Measurements from ENCODE around the gene TCL1B. TPM values are rescaled to one million over a fixed set of nuclear protein-coding genes. Genes with fewer than 3 reads are reported as not detected.

The TCL1B gene
- total and polyA plus RNA-seq, 2 donors (not counting 1 experiment from before 2014, with no cell fraction given) = 5.7 to 9.6 TPM

DNA sequence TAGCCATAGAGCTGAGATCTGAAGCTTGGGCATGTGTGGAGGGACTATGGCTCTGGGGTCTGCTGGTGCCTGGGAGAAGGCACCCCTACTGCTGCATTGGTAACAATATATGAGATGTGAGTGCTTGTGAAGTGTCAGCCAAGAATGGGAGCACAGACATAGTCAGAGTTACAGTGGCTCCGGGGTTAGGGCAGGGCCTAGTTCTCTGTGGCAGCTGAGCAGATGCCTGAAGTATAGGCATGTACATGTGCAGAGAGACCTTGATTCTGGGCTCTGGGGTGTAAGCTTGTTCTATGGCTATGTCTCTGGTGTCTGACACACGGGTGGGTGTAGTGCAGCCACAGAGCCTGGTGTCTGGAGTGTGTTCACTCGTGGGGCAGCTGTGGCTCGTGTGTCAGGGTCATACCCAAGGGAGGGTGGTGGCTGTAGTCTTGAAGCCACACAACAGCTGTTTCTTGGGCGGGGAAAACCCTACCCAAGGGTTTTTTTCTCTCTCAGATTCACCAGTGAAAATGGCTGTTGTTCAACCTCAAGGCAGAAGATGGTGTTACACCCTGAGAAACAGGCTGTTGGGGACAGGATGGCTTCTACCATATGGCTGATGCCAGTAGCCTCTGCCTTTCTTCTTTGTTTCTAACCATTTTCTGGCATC is 39.6 kb downstream of the TCL1B start:
- no peak for TF ChIP-seq EZH2 (IDR thresholded peaks at IDR 0.05; ENCODE audit: borderline replicate concordance, insufficient read depth, low read depth, low read length, poor library complexity, severe bottlenecking)
- TF ChIP-seq, protein P1, sequence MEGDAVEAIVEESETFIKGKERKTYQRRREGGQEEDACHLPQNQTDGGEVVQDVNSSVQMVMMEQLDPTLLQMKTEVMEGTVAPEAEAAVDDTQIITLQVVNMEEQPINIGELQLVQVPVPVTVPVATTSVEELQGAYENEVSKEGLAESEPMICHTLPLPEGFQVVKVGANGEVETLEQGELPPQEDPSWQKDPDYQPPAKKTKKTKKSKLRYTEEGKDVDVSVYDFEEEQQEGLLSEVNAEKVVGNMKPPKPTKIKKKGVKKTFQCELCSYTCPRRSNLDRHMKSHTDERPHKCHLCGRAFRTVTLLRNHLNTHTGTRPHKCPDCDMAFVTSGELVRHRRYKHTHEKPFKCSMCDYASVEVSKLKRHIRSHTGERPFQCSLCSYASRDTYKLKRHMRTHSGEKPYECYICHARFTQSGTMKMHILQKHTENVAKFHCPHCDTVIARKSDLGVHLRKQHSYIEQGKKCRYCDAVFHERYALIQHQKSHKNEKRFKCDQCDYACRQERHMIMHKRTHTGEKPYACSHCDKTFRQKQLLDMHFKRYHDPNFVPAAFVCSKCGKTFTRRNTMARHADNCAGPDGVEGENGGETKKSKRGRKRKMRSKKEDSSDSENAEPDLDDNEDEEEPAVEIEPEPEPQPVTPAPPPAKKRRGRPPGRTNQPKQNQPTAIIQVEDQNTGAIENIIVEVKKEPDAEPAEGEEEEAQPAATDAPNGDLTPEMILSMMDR (IDR thresholded peaks at IDR 0.05) = no peak
- DNase-seq (peak; percentile 78), ATAC-seq (ENCODE audit: low read depth) (peak; percentile 91)
- peaks cover 30% of the 10 kb centered on the region for H3K27me3 Mint-ChIP-seq
- intact Hi-C loops (cut with micrococcal nuclease) = loop anchor here (1.0 to 5.0 kb wide), 2 partner anchors 48 to 59 kb away; no protein-coding TSS in a partner anchor
- Histone ChIP-seq H3K36me3 (replicated peaks in 1 of 2; ENCODE audit: control extremely low read depth in 1 of 2, control insufficient read depth in 1 of 2, extremely low read depth in 1 of 2, insufficient read depth in 2 of 2, low read length in 1 of 2) (peaks cover 4 to 6% of the 10 kb centered on the region in 2 experiments), H3K27me3 (replicated peaks in 1 of 4; ENCODE audit: control extremely low read depth in 1 of 4, control insufficient read depth in 3 of 4, insufficient read depth in 4 of 4, low read length in 3 of 4) (no peaks in the 10 kb centered on the region), H3K9me3 (ENCODE audit: control extremely low read depth in 1 of 3, control insufficient read depth in 2 of 3, insufficient read depth in 1 of 3, low read length in 2 of 3) (peaks cover 0 to 10% (median 5%) of the 10 kb centered on the region in 3 donors), H3K4me2 (replicated peaks; ENCODE audit: low read depth, low read length, poor library complexity, severe bottlenecking) (peak overlapping the region; percentile 56), H3K4me1 (ENCODE audit: control insufficient read depth in 2 of 2, insufficient read depth in 2 of 2, low read length in 2 of 2) (peaks cover 66 to 69% of the 10 kb centered on the region in 2 donors), H2AFZ (ENCODE audit: insufficient read depth, low read depth, low read length, poor library complexity, severe bottlenecking) (no peak overlapping the region), H3K27ac (ENCODE audit: low read length in 2 of 2) (peak overlapping the region; percentile 59 to 74), H4K20me1 (ENCODE audit: control insufficient read depth, insufficient read depth, low read length, poor library complexity, severe bottlenecking) (no peaks in the 10 kb centered on the region), H3K4me3 (ENCODE audit: control extremely low read depth in 1 of 5, extremely low read depth in 1 of 5, insufficient read depth in 1 of 5, low read depth in 2 of 5, low read length in 4 of 5) (peak overlapping the region in 4 of 5 experiments; percentile 3 to 45 (median 32)), H3K9ac (ENCODE audit: low read length) (peak overlapping the region; percentile 40), H3K79me2 (ENCODE audit: control insufficient read depth, insufficient read depth, low read length) (peaks cover 83% of the 10 kb centered on the region)
- peaks cover 67% of the 10 kb centered on the region for H3K4me1 Mint-ChIP-seq
- peak overlapping the region; percentile 68 for H3K4me3 Mint-ChIP-seq
- peak overlapping the region; percentile 90 for H3K27ac Mint-ChIP-seq
- ChIA-PET POLR2A (interaction anchor here (0.7 to 2.1 kb wide), 6 partner anchors 11 to 61 kb away, joined by 3 to 9 read pairs (median 6); partner anchors contain the start of gene TCL1A), CTCF (interaction anchor here (0.6 to 4.2 kb wide), 9 partner anchors 9 to 161 kb away, joined by 3 to 33 read pairs (median 5); no protein-coding TSS in a partner anchor)
- WGBS (ENCODE audit: insufficient coverage) = 8% methylated on average over 3 of the region's 5 CpGs
- H3K9me3 Mint-ChIP-seq (ENCODE audit: insufficient read depth) = peaks cover 6% of the 10 kb centered on the region

Data from B cell (primary cell).